Upper lobe of left lung (tissue), 6 donors: Measurements from ENCODE around the gene NEO1. TPM values are rescaled to one million over a fixed set of nuclear protein-coding genes. Genes with fewer than 3 reads are reported as not detected.

ENCODE experiments used
- ATAC-seq, 2 donors: fragments of 200-7000 bp; cut with Tn5 transposase; one replicate each; pipeline ENCODE4 v1.9.1; 2022; ENCODE audit warnings: mild to moderate bottlenecking in 2 of 2, moderate library complexity in 2 of 2; ENCODE audit not compliant: low FRiP score in 2 of 2
- DNase-seq, 2 donors: peaks; one replicate each; pipeline ENCODE4 v3.0.0-alpha.2; 2019 to 2020
- H3K27ac ChIP-seq, 4 donors: fragments of 200-600 bp; sonication (generic); one replicate each; pipeline ENCODE4 v1.5.1; 2016 to 2019
- H3K27me3 ChIP-seq, 4 donors: fragments of 200-600 bp; sonication (generic); one replicate each; pipeline ENCODE4 v1.5.1; 2017 to 2019
- H3K36me3 ChIP-seq, 4 donors: fragments of 200-600 bp; sonication (generic); one replicate each; pipeline ENCODE4 v1.5.1; 2016 to 2019
- H3K4me1 ChIP-seq, 4 donors: fragments of 200-600 bp; sonication (generic); one replicate each; pipeline ENCODE4 v1.5.1; 2018 to 2019
- H3K4me3 ChIP-seq, 4 donors: fragments of 200-600 bp; sonication (generic); one replicate each; pipeline ENCODE4 v1.5.1; 2017 to 2019; ENCODE audit warnings: mild to moderate bottlenecking in 2 of 4, moderate library complexity in 1 of 4
- H3K9me3 ChIP-seq, 4 donors: fragments of 200-600 bp; sonication (generic); one replicate each; pipeline ENCODE4 v1.5.1; 2018 to 2019
- CTCF ChIP-seq, 6 experiments: fragments of 450-650 bp in 4 of 6; fragments of 200-600 bp in 2 of 6; sonication (generic) in 2 of 6; IDR thresholded peaks; one replicate each; pipeline ENCODE4 v1.5.1; 2016 to 2019; ENCODE audit warnings: antibody characterized with exemption in 6 of 6
- EP300 ChIP-seq, 4 donors: sonication (generic); formaldehyde crosslinking; IDR thresholded peaks; one replicate each; pipeline ENCODE4 v1.5.1; 2017; ENCODE audit warnings: antibody characterized with exemption in 4 of 4, control low read depth in 2 of 4
- POLR2A ChIP-seq, 4 donors: fragments of 450-650 bp; IDR thresholded peaks; one replicate each; pipeline ENCODE4 v1.5.1; 2016 to 2017; ENCODE audit warnings: antibody characterized with exemption in 4 of 4, mild to moderate bottlenecking in 2 of 4
- POLR2AphosphoS5 ChIP-seq, 2 donors: sonication (generic); formaldehyde crosslinking; IDR thresholded peaks; one replicate each; pipeline ENCODE4 v1.5.1; 2017; ENCODE audit warnings: antibody characterized with exemption in 2 of 2
- WGBS, 2 donors: methylation state at CpG; one replicate each; pipeline ENCODE4 v1.1.5; 2017 to 2018; 5-methylcytosine and 5-hydroxymethylcytosine counted together
- total RNA-seq, 6 donors: library from RNA; depleted of rRNA in 4 of 6; stranded (reverse); fragments of >200 nt in 4 of 6; gene quantifications; one replicate each; pipeline versions ENCODE4 v1.1.0 to v1.2.1, GENCODE V29; 2016 to 2021
- donor health status: DM: no; HTN: no; CAD: no; lungs with moderate emphysema.
- donor health status: DM: no; HTN: yes; CAD: no; lungs with severe emphysema.

The NEO1 gene
- total RNA-seq, 6 donors from 2014 or later = 14.7 to 37.5 (median 28.2) TPM

GRCh38 chr15:73078722-73079121 lies 26.5 kb downstream of the NEO1 start:
- no peak overlapping the region for H3K27ac ChIP-seq

DNA sequence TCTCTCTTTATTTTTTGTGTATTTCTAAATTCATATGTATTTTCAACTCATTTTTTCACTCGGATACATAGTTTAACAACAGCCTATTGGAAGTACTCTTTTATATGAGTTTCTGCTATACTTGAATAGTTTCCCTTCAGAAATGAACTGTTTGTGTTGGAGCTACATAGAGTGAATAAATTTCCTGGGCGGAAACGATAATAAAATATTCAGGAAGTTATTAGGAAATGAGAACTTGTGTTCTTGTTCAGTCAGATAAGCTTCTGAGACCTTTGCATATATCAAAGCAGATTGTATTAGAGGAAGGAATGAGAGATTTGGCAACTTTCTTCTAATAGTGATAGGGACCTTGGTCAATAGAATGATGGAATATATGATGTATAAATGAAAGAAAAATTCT lies 27.3 kb downstream of the NEO1 start:
- WGBS, 2 donors = 12 to 26% methylated on average over 3 of the region's 3 CpGs
- DNase-seq (no peak), ATAC-seq (no peak)
- peaks cover 23 to 54% (median 28%) of the 10 kb centered on the region in 4 donors for H3K4me1 ChIP-seq
- TF ChIP-seq POLR2AphosphoS5 (IDR thresholded peaks at IDR 0.05) = no peak
- TF ChIP-seq CTCF (IDR thresholded peaks at IDR 0.05) = no peak
- no peak for TF ChIP-seq POLR2A (IDR thresholded peaks at IDR 0.05)
- no peaks in the 10 kb centered on the region for H3K9me3 ChIP-seq
- no peaks in the 10 kb centered on the region for H3K27me3 ChIP-seq
- H3K4me3 ChIP-seq = no peak overlapping the region
- H3K36me3 ChIP-seq = no peaks in the 10 kb centered on the region
- no peak overlapping the region for H3K27ac ChIP-seq

More at GRCh38 chr15:73078722-73079121, 26.5 kb downstream of the NEO1 start:
- Histone ChIP-seq H3K9me3 (no peaks in the 10 kb centered on the region), H3K4me1 (peaks cover 23 to 55% (median 29%) of the 10 kb centered on the region in 4 donors), H3K4me3 (no peak overlapping the region), H3K27me3 (no peaks in the 10 kb centered on the region), H3K36me3 (no peaks in the 10 kb centered on the region)
- TF ChIP-seq EP300 (IDR thresholded peaks at IDR 0.05) (no peak), CTCF (IDR thresholded peaks at IDR 0.05) (no peak), POLR2AphosphoS5 (IDR thresholded peaks at IDR 0.05) (no peak), POLR2A (IDR thresholded peaks at IDR 0.05) (no peak)
- ATAC-seq (no peak), DNase-seq (peak in 1 of 2 donors; percentile 50)
- 25 to 27% methylated on average over 2 of the region's 2 CpGs for WGBS, 2 donors

- Histone ChIP-seq H3K27ac (no peak overlapping the region), H3K4me3 (no peak overlapping the region), H3K36me3 (no peaks in the 10 kb centered on the region), H3K27me3 (no peaks in the 10 kb centered on the region), H3K4me1 (peaks cover 21 to 39% (median 23%) of the 10 kb centered on the region in 4 donors), H3K9me3 (no peaks in the 10 kb centered on the region)
- ATAC-seq (peak in 1 of 2 donors; percentile 67), DNase-seq (no peak)
- 36 to 43% methylated on average over 3 of the region's 3 CpGs for WGBS, 2 donors
- TF ChIP-seq POLR2AphosphoS5 (IDR thresholded peaks at IDR 0.05) (no peak), POLR2A (IDR thresholded peaks at IDR 0.05) (no peak), CTCF (IDR thresholded peaks at IDR 0.05) (peak; percentile 18 to 61 (median 46)), EP300 (IDR thresholded peaks at IDR 0.05) (no peak)
Observed at GRCh38 chr15:73081321-73081958, 29.2 kb downstream of the NEO1 start.

DNA sequence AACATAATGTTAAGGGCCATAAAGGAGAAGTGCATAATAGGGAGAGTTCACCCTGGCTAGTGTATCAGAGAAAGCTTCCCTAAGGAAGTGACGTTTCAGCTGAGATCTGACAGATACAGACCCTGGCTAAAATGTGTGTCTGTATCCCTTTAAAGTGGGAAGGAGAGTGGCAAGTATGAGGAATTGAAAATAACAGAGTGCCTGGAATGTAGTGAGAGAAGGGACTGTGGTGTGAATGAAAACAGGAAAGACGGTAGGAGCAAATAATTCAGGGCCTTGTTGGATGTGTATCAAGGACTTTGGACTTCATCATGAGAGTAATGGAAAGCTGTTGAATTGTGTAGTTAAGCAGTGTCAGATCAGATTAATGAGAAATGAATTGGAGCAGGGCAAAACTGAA lies 30.5 kb downstream of the NEO1 start:
- Histone ChIP-seq H3K27ac (no peak overlapping the region), H3K9me3 (no peaks in the 10 kb centered on the region), H3K4me3 (no peak overlapping the region), H3K36me3 (no peaks in the 10 kb centered on the region), H3K4me1 (peaks cover 21 to 37% (median 23%) of the 10 kb centered on the region in 4 donors), H3K27me3 (no peaks in the 10 kb centered on the region)
- WGBS, 2 donors = 28 to 31% methylated on average over 2 of the region's 2 CpGs
- TF ChIP-seq POLR2AphosphoS5 (IDR thresholded peaks at IDR 0.05) (no peak), EP300 (IDR thresholded peaks at IDR 0.05) (no peak), POLR2A (IDR thresholded peaks at IDR 0.05) (no peak), CTCF (IDR thresholded peaks at IDR 0.05) (no peak)
- no peak for DNase-seq
- no peak for ATAC-seq

DNA sequence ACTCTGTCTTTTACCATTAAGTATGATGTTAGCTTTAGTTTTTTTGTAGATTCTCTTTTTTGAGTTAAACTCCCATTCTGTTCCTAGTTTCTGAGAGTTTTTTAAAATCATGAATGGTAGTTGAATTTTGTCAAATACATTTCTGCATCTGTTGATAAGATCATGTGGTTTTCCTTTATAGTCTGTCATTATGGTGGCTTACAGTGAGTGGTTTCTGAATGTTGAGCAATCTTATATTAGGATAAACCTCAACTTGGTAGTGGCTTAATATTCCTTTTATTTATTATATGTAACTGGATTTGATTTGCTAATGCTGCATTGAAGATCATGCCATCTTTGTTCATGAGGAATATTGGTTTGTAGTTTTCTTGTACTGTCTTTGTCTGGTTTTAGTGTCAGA lies 34.8 kb downstream of the NEO1 start:
- Histone ChIP-seq H3K9me3 (no peaks in the 10 kb centered on the region), H3K4me3 (no peak overlapping the region), H3K4me1 (no peaks in the 10 kb centered on the region), H3K36me3 (no peaks in the 10 kb centered on the region), H3K27me3 (no peaks in the 10 kb centered on the region), H3K27ac (no peak overlapping the region)
- TF ChIP-seq POLR2AphosphoS5 (IDR thresholded peaks at IDR 0.05) = no peak
- no peak for TF ChIP-seq CTCF (IDR thresholded peaks at IDR 0.05)
- no peak for TF ChIP-seq POLR2A (IDR thresholded peaks at IDR 0.05)
- TF ChIP-seq EP300 (IDR thresholded peaks at IDR 0.05) = no peak
- no peak for DNase-seq
- ATAC-seq = no peak
